ENCODE measurements around the gene SIK2. TPM values are rescaled to one million over a fixed set of nuclear protein-coding genes. Genes with fewer than 3 reads are reported as not detected.

SIK2 gene
- total RNA-seq, 1 donor from 2014 or later = 16.3 TPM

- peaks cover 15% of the 10 kb centered on the region for H3K4me1 Mint-ChIP-seq
- no peaks in the 10 kb centered on the region for H3K9me3 ChIP-seq (ENCODE audit: low read depth)
- no peak overlapping the region for H3K27ac ChIP-seq
- H3K27me3 Mint-ChIP-seq (ENCODE audit: insufficient read depth, low read depth) = no peaks in the 10 kb centered on the region
- no peak overlapping the region for H3K27ac Mint-ChIP-seq
- H2AFZ ChIP-seq (replicated peaks) = no peak overlapping the region
- H3F3A ChIP-seq (ENCODE audit: low read depth) = peaks cover 8% of the 10 kb centered on the region
- H3K27me3 ChIP-seq = peaks cover 13% of the 10 kb centered on the region
- no peak for TF ChIP-seq EZH2 (IDR thresholded peaks at IDR 0.05)
- no peak for TF ChIP-seq CTCF (IDR thresholded peaks at IDR 0.05)
- TF ChIP-seq EZH2phosphoT487 (IDR thresholded peaks at IDR 0.05) = no peak
- no peak for DNase-seq (ENCODE audit: low spot score)
- no peak overlapping the region for H3K4me3 Mint-ChIP-seq
- H3K36me3 ChIP-seq = no peaks in the 10 kb centered on the region
- peaks cover 5% of the 10 kb centered on the region for H3K4me1 ChIP-seq
- H3K36me3 Mint-ChIP-seq = no peaks in the 10 kb centered on the region
- H4K20me1 ChIP-seq (ENCODE audit: low read depth) = peaks cover 8% of the 10 kb centered on the region
- peaks cover 3% of the 10 kb centered on the region for H3K9me3 Mint-ChIP-seq
- H3K4me2 ChIP-seq = no peak overlapping the region
- H3K4me3 ChIP-seq = no peak overlapping the region
- no peak overlapping the region for H3K9ac ChIP-seq
- H3K79me2 ChIP-seq (ENCODE audit: low read depth) = peaks cover 10% of the 10 kb centered on the region
Measured at GRCh38 chr11:111598559-111598958, 3.7 kb upstream of the SIK2 start.

- no peak overlapping the region for H3K9ac ChIP-seq
- H4K20me1 ChIP-seq (ENCODE audit: low read depth) = peaks cover 30% of the 10 kb centered on the region
- peaks cover 14% of the 10 kb centered on the region for H3F3A ChIP-seq (ENCODE audit: low read depth)
- Mint-ChIP-seq H3K27me3 (ENCODE audit: insufficient read depth, low read depth) (no peaks in the 10 kb centered on the region), H3K4me3 (peak overlapping the region; percentile 92), H3K9me3 (no peaks in the 10 kb centered on the region), H3K36me3 (no peaks in the 10 kb centered on the region), H3K27ac (no peak overlapping the region), H3K4me1 (peaks cover 31% of the 10 kb centered on the region)
- H3K4me1 ChIP-seq = peaks cover 12% of the 10 kb centered on the region
- no peak for DNase-seq (ENCODE audit: low spot score)
- H3K4me2 ChIP-seq = peak overlapping the region; percentile 76
- H3K9me3 ChIP-seq (ENCODE audit: low read depth) = no peaks in the 10 kb centered on the region
- peak overlapping the region; percentile 59 for H2AFZ ChIP-seq (replicated peaks)
- peaks cover 41% of the 10 kb centered on the region for H3K79me2 ChIP-seq (ENCODE audit: low read depth)
- H3K4me3 ChIP-seq = peak overlapping the region; percentile 28
- H3K27ac ChIP-seq = no peak overlapping the region
- H3K36me3 ChIP-seq = no peaks in the 10 kb centered on the region
- no peak for TF ChIP-seq EZH2 (IDR thresholded peaks at IDR 0.05)
- peak; percentile 26 for TF ChIP-seq EZH2phosphoT487 (IDR thresholded peaks at IDR 0.05)
- peaks cover 21% of the 10 kb centered on the region for H3K27me3 ChIP-seq
Measured at GRCh38 chr11:111601636-111601978, 642 bp upstream of the SIK2 start.

GRCh38 chr11:111602865-111603610, 789 bp downstream of the SIK2 start:
- peaks cover 21% of the 10 kb centered on the region for H3K27me3 ChIP-seq
- peak; percentile 69 for DNase-seq (ENCODE audit: low spot score)
- H2AFZ ChIP-seq (replicated peaks) = peak overlapping the region; percentile 97
- peak overlapping the region; percentile 83 for H3K4me3 ChIP-seq
- H3K27ac ChIP-seq = peak overlapping the region; percentile 80
- peak overlapping the region; percentile 91 for H3K27ac Mint-ChIP-seq
- H3K79me2 ChIP-seq (ENCODE audit: low read depth) = peaks cover 53% of the 10 kb centered on the region
- no peaks in the 10 kb centered on the region for H3K27me3 Mint-ChIP-seq (ENCODE audit: insufficient read depth, low read depth)
- TF ChIP-seq EZH2phosphoT487 (IDR thresholded peaks at IDR 0.05) (no peak), EZH2 (IDR thresholded peaks at IDR 0.05) (no peak), CTCF (IDR thresholded peaks at IDR 0.05) (no peak)
- H3K36me3 Mint-ChIP-seq = no peaks in the 10 kb centered on the region
- H3K9ac ChIP-seq = peak overlapping the region; percentile 70
- H3K9me3 ChIP-seq (ENCODE audit: low read depth) = no peaks in the 10 kb centered on the region
- no peaks in the 10 kb centered on the region for H3K9me3 Mint-ChIP-seq
- peaks cover 30% of the 10 kb centered on the region for H4K20me1 ChIP-seq (ENCODE audit: low read depth)
- H3K4me1 Mint-ChIP-seq = peaks cover 28% of the 10 kb centered on the region
- H3K4me2 ChIP-seq = peak overlapping the region; percentile 86
- no peaks in the 10 kb centered on the region for H3K36me3 ChIP-seq
- H3K4me3 Mint-ChIP-seq = peak overlapping the region; percentile 97
- peaks cover 14% of the 10 kb centered on the region for H3F3A ChIP-seq (ENCODE audit: low read depth)
- peaks cover 12% of the 10 kb centered on the region for H3K4me1 ChIP-seq

GRCh38 chr11:111603611-111604130, 1.4 kb downstream of the SIK2 start:
- Histone ChIP-seq H4K20me1 (ENCODE audit: low read depth) (peaks cover 30% of the 10 kb centered on the region), H3K4me2 (peak overlapping the region; percentile 86), H3K9me3 (ENCODE audit: low read depth) (no peaks in the 10 kb centered on the region), H3K4me3 (peak overlapping the region; percentile 83), H3K27ac (no peak overlapping the region), H3K36me3 (no peaks in the 10 kb centered on the region), H3K4me1 (peaks cover 12% of the 10 kb centered on the region), H2AFZ (replicated peaks) (no peak overlapping the region), H3K27me3 (peaks cover 21% of the 10 kb centered on the region), H3F3A (ENCODE audit: low read depth) (peaks cover 14% of the 10 kb centered on the region), H3K9ac (no peak overlapping the region), H3K79me2 (ENCODE audit: low read depth) (peaks cover 60% of the 10 kb centered on the region)
- Mint-ChIP-seq H3K4me3 (peak overlapping the region; percentile 97), H3K36me3 (no peaks in the 10 kb centered on the region), H3K27me3 (ENCODE audit: insufficient read depth, low read depth) (no peaks in the 10 kb centered on the region), H3K4me1 (peaks cover 27% of the 10 kb centered on the region), H3K27ac (peak overlapping the region; percentile 91), H3K9me3 (no peaks in the 10 kb centered on the region)
- DNase-seq (ENCODE audit: low spot score) = no peak
- TF ChIP-seq CTCF (IDR thresholded peaks at IDR 0.05) (no peak), EZH2phosphoT487 (IDR thresholded peaks at IDR 0.05) (no peak), EZH2 (IDR thresholded peaks at IDR 0.05) (no peak)
